HG03280 (cell line): ENCODE measurements around the gene PRTN3.

ENCODE experiments used
- ATAC-seq: cut with Tn5 transposase; IDR thresholded peaks from one replicate; pipeline ENCODE4 v1.9.1; 2021; ENCODE audit warnings: mild to moderate bottlenecking, moderate library complexity; ENCODE audit not compliant: unreplicated experiment

Gene PRTN3

DNA sequence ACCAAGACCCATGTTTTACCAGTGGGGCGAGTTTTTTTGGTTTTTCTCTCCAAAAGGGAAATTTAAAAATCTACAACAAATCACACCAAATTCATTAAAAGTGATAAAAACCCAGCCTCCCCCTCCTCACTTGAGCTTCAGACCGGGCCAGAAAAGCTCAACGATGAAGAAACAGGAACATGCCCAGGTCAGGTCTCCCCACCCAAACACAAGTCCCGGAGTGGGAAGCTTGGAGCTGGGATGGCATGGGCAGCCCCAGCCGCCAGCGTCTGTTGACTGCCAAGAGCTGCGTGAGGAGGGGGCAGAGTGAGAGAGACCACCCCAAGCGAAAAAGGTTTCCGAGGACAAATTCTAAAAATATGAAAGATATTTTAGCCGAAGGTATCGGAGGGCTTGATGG is 56.2 kb downstream of the PRTN3 start:
- no peak for ATAC-seq

GRCh38 chr19:897442-898039 is 56.7 kb downstream of the PRTN3 start:
- no peak for ATAC-seq
